ENCODE measurements around the gene GDF10.

- TF ChIP-seq POLR2A (IDR thresholded peaks at IDR 0.05), result no peak
- TF ChIP-seq, protein P1, sequence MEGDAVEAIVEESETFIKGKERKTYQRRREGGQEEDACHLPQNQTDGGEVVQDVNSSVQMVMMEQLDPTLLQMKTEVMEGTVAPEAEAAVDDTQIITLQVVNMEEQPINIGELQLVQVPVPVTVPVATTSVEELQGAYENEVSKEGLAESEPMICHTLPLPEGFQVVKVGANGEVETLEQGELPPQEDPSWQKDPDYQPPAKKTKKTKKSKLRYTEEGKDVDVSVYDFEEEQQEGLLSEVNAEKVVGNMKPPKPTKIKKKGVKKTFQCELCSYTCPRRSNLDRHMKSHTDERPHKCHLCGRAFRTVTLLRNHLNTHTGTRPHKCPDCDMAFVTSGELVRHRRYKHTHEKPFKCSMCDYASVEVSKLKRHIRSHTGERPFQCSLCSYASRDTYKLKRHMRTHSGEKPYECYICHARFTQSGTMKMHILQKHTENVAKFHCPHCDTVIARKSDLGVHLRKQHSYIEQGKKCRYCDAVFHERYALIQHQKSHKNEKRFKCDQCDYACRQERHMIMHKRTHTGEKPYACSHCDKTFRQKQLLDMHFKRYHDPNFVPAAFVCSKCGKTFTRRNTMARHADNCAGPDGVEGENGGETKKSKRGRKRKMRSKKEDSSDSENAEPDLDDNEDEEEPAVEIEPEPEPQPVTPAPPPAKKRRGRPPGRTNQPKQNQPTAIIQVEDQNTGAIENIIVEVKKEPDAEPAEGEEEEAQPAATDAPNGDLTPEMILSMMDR (IDR thresholded peaks at IDR 0.05), result no peak
Measured at GRCh38 chr10:47253651-47254375, 46.2 kb upstream of the GDF10 start.

Measured in esophagus squamous epithelium (tissue), 4 donors.